Ovary (tissue), 9 donors: Measurements from ENCODE around the gene MUC13. TPM values are rescaled to one million over a fixed set of nuclear protein-coding genes. Genes with fewer than 3 reads are reported as not detected.

Experiments used
- DNase-seq, 5 donors: peaks; one replicate each; pipeline ENCODE4 v3.0.0-alpha.2; 2019 to 2020
- H3K27ac ChIP-seq, 2 donors: fragments of 200-600 bp; one replicate each; pipeline versions ENCODE4 v1.5.1 to v1.8.0; 2019 to 2022
- H3K27me3 ChIP-seq: fragments of 200-600 bp; one replicate; pipeline ENCODE4 v1.8.0; 2022
- H3K36me3 ChIP-seq: fragments of 200-600 bp; sonication (generic); one replicate; pipeline ENCODE4 v1.5.1; 2019
- H3K4me1 ChIP-seq: one replicate; pipeline ENCODE4 v1.8.1; 2013; ENCODE audit warnings: mild to moderate bottlenecking, moderate library complexity; ENCODE audit not compliant: insufficient read depth
- H3K4me3 ChIP-seq: fragments of 200-600 bp; sonication (generic); one replicate; pipeline ENCODE4 v1.5.1; 2017
- H3K9me3 ChIP-seq, 2 donors: fragments of 200-600 bp in 1 of 2; sonication (generic) in 1 of 2; one replicate each; pipeline versions ENCODE4 v1.5.1 to v1.8.1; 2013 to 2019; ENCODE audit warnings: mild to moderate bottlenecking in 1 of 2, moderate library complexity in 1 of 2
- CTCF ChIP-seq, 3 donors: fragments of 450-650 bp in 2 of 3; fragments of 200-600 bp in 1 of 3; IDR thresholded peaks; one replicate each; pipeline versions ENCODE4 v1.5.1 to v1.8.0; 2016 to 2022; ENCODE audit warnings: antibody characterized with exemption in 3 of 3, mild to moderate bottlenecking in 1 of 3
- EP300 ChIP-seq: sonication (generic); formaldehyde crosslinking; IDR thresholded peaks from one replicate; pipeline ENCODE4 v1.6.1; 2017; ENCODE audit warnings: antibody characterized with exemption
- POLR2A ChIP-seq: fragments of 450-650 bp; IDR thresholded peaks from one replicate; pipeline ENCODE4 v1.6.1; 2017; ENCODE audit warnings: antibody characterized with exemption, mild to moderate bottlenecking, moderate library complexity
- WGBS, 3 donors: extraction: QIAGEN DNeasy Blood & Tissue Kit in 1 of 3; methylation state at CpG; one replicate each; pipeline versions ENCODE4 v1.1.5 to v1.1.7; 2013 to 2017; 5-methylcytosine and 5-hydroxymethylcytosine counted together
- intact Hi-C, 4 donors: fragments of 100-400 bp; cut with DNase I; formaldehyde crosslinking; loops; one replicate each; pipeline versions ENCODE4 v1.11.0 to v1.15.1; 2022 to 2023
- polyA plus RNA-seq, 2 donors: library from polyadenylated mRNA; stranded (reverse); fragments of 200-250 nt in 1 of 2; fragments of 350-450 nt in 1 of 2; fragmentation: Illumina TruSeq in 1 of 2; extraction: RNeasy Lipid Tissue Mini Kit (QIAGEN cat#74804) in 1 of 2; gene quantifications; one replicate each; pipeline ENCODE4 v1.2.3, GENCODE V29; 2013 to 2014
- total RNA-seq, 7 donors: library from RNA; depleted of rRNA in 2 of 7; stranded (reverse); fragments of >200 nt in 2 of 7; fragmentation: NEBNext Ultra II Directional in 3 of 7; extraction: Animal tissue kit (Norgen Biotek cat#: 25700) in 3 of 7; gene quantifications; one replicate each; pipeline versions ENCODE4 v1.1.0 to v1.2.4, GENCODE V29; 2016 to 2023
- donor health status: DM: no; HTN: no; CAD: no; lungs with moderate emphysema.
- donor health status: DM: no; HTN: no; CAD: no.
- donor health status: Bipolar disorder and iron deficiency.
- donor health status: DM: yes; HTN: yes; CAD: no.
- donor health status: DM: no; HTN: no; CAD: no.
- donor health status: DM: yes; HTN: yes; CAD: no.

The MUC13 gene
- total and polyA plus RNA-seq, 9 donors, result 0.04 to 1.5 (median 0.23) TPM; not detected in 4

DNA sequence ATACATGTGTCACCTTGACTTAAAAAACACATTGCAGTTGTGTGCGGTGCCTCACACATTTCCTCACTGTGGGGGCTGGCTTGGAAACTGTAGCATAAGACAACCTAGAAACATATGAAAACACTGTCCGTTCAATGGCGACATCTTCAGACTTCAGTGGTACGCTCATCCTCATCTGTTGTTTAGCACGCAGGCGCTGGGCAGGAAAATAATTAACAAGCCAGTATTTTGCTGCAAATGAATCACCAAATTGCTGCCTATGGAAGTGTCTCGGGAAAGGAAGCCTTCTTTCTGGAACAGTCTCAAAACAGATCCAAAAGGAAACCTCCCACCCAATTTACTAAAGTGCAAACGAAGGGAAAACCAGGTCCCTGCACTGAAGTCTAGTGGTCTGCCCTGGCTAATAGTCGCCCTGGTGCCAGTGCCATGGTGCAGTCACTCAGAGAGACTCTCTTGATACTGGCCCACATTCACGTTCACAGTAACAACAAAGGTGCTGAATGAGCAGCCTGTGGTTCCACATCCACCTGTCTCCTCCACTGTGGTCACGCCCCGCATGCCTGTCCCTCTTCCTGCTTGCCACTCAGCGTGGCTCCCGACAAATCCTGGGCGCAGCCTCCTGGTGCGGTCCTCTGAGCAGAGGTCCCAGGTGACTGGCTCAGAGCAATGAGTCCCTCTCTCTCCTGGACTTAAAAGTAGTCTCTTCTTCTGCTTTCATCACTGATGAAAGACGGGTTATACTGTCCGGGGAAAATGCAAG is 35.6 kb upstream of the MUC13 start:
- intact Hi-C loops, result no loop called here
- Histone ChIP-seq H3K27me3 (no peaks in the 10 kb centered on the region), H3K36me3 (no peaks in the 10 kb centered on the region), H3K9me3 (no peaks in the 10 kb centered on the region), H3K27ac (no peak overlapping the region), H3K4me3 (no peak overlapping the region), H3K4me1 (no peaks in the 10 kb centered on the region)
- WGBS, 3 donors, result 89 to 95% (median 91%) methylated on average over 18 of the region's 18 CpGs
- no peak for TF ChIP-seq EP300
- TF ChIP-seq POLR2A, result no peak
- TF ChIP-seq CTCF (IDR thresholded peaks at IDR 0.05), result no peak
- no peak for DNase-seq

- 80 to 84% (median 82%) methylated on average over 8 of the region's 8 CpGs for WGBS, 3 donors
- Histone ChIP-seq H3K36me3 (no peaks in the 10 kb centered on the region), H3K27me3 (no peaks in the 10 kb centered on the region), H3K4me3 (no peak overlapping the region), H3K9me3 (no peaks in the 10 kb centered on the region), H3K27ac (no peak overlapping the region), H3K4me1 (no peaks in the 10 kb centered on the region)
- no peak for DNase-seq
- TF ChIP-seq POLR2A, result no peak
- no peak for TF ChIP-seq CTCF (IDR thresholded peaks at IDR 0.05)
- TF ChIP-seq EP300, result no peak
- intact Hi-C loops, result no loop called here
Observed at GRCh38 chr3:124969190-124969589, 34.6 kb upstream of the MUC13 start.

DNA sequence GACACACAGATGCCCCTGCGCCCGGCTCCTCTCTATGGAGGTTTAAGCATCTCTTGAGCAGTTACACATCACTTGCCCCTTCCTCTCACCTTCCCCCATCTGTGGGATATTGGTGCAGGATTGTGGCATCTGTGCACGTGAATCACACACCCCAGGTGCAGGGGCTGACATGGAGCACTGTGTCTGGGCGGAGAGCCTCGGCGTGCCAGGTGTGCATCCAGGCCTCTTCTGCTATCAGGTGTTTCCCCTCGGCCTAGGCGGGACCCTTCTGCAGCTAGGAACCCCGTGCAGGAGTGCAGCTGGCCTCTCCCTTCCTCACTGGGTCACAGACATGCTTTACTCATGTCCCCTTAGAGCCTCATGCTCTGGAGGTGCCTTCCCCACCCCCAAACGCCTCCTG is 33.4 kb upstream of the MUC13 start:
- Histone ChIP-seq H3K9me3 (no peaks in the 10 kb centered on the region), H3K27me3 (no peaks in the 10 kb centered on the region), H3K4me1 (no peaks in the 10 kb centered on the region), H3K27ac (no peak overlapping the region), H3K4me3 (no peak overlapping the region), H3K36me3 (no peaks in the 10 kb centered on the region)
- DNase-seq, result no peak
- intact Hi-C loops, result no loop called here
- TF ChIP-seq EP300 (no peak), CTCF (IDR thresholded peaks at IDR 0.05) (no peak), POLR2A (no peak)
- 82 to 83% (median 82%) methylated on average over 10 of the region's 10 CpGs for WGBS, 3 donors

DNA sequence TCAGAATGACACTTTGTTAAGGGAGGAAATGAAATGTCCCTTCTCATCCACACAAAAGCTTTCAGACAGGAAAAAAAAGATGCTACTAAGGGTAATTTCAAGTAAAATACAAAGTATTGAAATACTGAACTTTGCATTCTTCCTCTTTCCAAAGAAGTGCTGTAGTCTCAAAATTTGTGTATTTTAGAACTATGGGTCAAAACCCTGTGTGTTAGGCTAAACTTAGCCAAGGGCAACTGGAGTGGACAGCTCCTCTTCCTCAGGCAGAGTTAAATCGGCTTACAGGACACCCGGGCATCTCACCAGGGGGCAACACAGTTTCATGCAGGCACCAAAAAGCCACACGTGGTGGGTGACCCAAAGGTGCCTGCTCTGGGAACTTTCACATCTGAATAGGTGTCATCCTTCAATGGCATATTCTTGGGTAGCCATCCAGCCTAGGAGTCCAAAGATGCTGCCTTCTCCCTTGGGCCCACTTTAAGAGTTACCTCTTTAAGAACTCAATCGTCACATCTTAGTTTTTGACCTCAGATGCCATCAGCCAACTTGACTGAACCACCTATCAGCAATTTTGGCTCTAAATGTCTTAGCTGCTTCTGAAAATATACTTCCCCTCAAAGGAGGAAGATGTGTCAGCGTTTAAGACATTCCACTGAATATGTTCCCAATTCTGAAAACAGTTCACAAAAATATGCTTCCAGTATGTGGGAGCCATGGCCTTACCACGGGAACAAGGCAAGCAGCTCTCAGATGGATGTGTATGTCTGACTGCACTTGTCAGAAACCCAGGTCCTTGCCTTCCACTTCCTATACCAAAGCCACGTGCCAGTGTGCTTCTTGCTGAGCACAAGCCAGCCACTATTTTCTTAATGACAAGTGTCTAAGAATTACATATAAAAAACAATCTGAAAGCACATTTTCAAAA is 32.2 kb upstream of the MUC13 start:
- no peak overlapping the region for H3K4me3 ChIP-seq
- DNase-seq, result no peak
- TF ChIP-seq CTCF (IDR thresholded peaks at IDR 0.05), result no peak
- no peak for TF ChIP-seq EP300
- no peak for TF ChIP-seq POLR2A
- 74 to 79% (median 78%) methylated on average over 7 of the region's 7 CpGs for WGBS, 3 donors
- H3K36me3 ChIP-seq, result no peaks in the 10 kb centered on the region
- intact Hi-C loops, result no loop called here
- H3K9me3 ChIP-seq, result no peaks in the 10 kb centered on the region
- no peak overlapping the region for H3K27ac ChIP-seq
- H3K4me1 ChIP-seq, result no peaks in the 10 kb centered on the region
- H3K27me3 ChIP-seq, result no peaks in the 10 kb centered on the region
